GM12878 (cell line): Measurements from ENCODE around the gene NCKAP5L. TPM values are rescaled to one million over a fixed set of nuclear protein-coding genes. Genes with fewer than 3 reads are reported as not detected.

Experiments
- ATAC-seq: fragments of 200-7000 bp; cut with Tn5 transposase; 3 replicates; pipeline ENCODE4 v1.9.1; 2020; ENCODE audit warnings: mild to moderate bottlenecking, moderate library complexity
- BruUV-seq: library from RNA; stranded (reverse); fragments of 400-500 nt; replicated peaks from 2 replicates; lab custom pipeline; 2021; lab: Mats Ljungman, UMichigan
- CTCF ChIA-PET: fragments of 300-600 bp; sonication (Branson Sonifier 250); formaldehyde crosslinking; extraction: SDS; loops from one replicate; lab custom pipeline; 2021; ENCODE audit warnings: inconsistent platforms; lab: Yijun Ruan, JAX
- POLR2A ChIA-PET: fragments of 350-600 bp; formaldehyde crosslinking; extraction: SDS; loops from one replicate; lab custom pipeline; 2021; ENCODE audit warnings: inconsistent platforms; lab: Charles Lee
- RAD21 ChIA-PET: fragments of 300-600 bp; sonication (Branson Sonifier 250); formaldehyde crosslinking; loops from one replicate; lab custom pipeline; 2023; ENCODE audit warnings: antibody characterized with exemption; ENCODE audit not compliant: unreplicated experiment; lab: Charles Lee
- SMC1A ChIA-PET: fragments of 300-600 bp; sonication (Branson Sonifier 250); formaldehyde crosslinking; loops from one replicate; lab custom pipeline; 2023; ENCODE audit not compliant: unreplicated experiment, uncharacterized antibody; lab: Charles Lee
- DNase-seq: peaks from one replicate; pipeline ENCODE4 v3.0.0-alpha.2; 2011; ENCODE audit warnings: low read depth, low spot score
- FAIRE-seq: peaks from 3 replicates; lab custom pipeline; 2011; peaks lifted over from hg19 to GRCh38; lab: Jason Lieb, UNC
- H2AFZ ChIP-seq: 2 replicates; pipeline ENCODE4 v1.6.0; 2011; ENCODE audit warnings: low read depth, low read length, control low read depth; ENCODE audit not compliant: control insufficient read depth
- H3K27ac ChIP-seq: 2 replicates; pipeline ENCODE4 v1.5.1; 2011; ENCODE audit warnings: control low read depth; ENCODE audit not compliant: control insufficient read depth, insufficient read depth
- H3K27me3 ChIP-seq, 2 experiments: replicated peaks in 1 of 2; 2 replicates each; pipeline versions ENCODE4 v1.6.0 to v1.6.1; 2011; ENCODE audit warnings: low read length in 1 of 2; ENCODE audit not compliant: control insufficient read depth in 2 of 2, insufficient read depth in 2 of 2
- H3K36me3 ChIP-seq, 2 experiments: 2 replicates each; pipeline ENCODE4 v1.5.1; 2011; ENCODE audit warnings: low read length in 1 of 2; ENCODE audit not compliant: control insufficient read depth in 2 of 2, insufficient read depth in 2 of 2
- H3K4me1 ChIP-seq: 2 replicates; pipeline ENCODE4 v1.6.1; 2011; ENCODE audit warnings: mild to moderate bottlenecking, low read length, moderate library complexity, mixed read lengths; ENCODE audit not compliant: control insufficient read depth, insufficient read depth
- H3K4me2 ChIP-seq: 2 replicates; pipeline ENCODE4 v1.6.0; 2011; ENCODE audit warnings: control low read depth; ENCODE audit not compliant: control insufficient read depth, insufficient read depth
- H3K4me3 ChIP-seq: fragments of 200-600 bp; sonication (generic); 2 replicates; pipeline ENCODE4 v1.5.1; 2016
- H3K79me2 ChIP-seq: 2 replicates; pipeline ENCODE4 v1.6.0; 2011; ENCODE audit warnings: low read length; ENCODE audit not compliant: control insufficient read depth, insufficient read depth
- H3K9ac ChIP-seq: 2 replicates; pipeline ENCODE4 v1.8.0; 2011; ENCODE audit warnings: low read length, control low read depth, mixed read lengths; ENCODE audit not compliant: control insufficient read depth, insufficient read depth
- H3K9me3 ChIP-seq: replicated peaks from 3 replicates; pipeline ENCODE4 v1.5.1; 2011; ENCODE audit warnings: mild to moderate bottlenecking, low read length; ENCODE audit not compliant: control insufficient read depth, insufficient read depth
- H4K20me1 ChIP-seq: 2 replicates; pipeline ENCODE4 v1.6.0; 2011; ENCODE audit not compliant: control insufficient read depth, insufficient read depth
- ATF2 ChIP-seq: IDR thresholded peaks from 2 replicates; pipeline ENCODE4 v1.6.1; 2012; ENCODE audit warnings: low read length, inconsistent platforms
- BHLHE40 ChIP-seq, 2 experiments: fragments of 450-650 bp in 1 of 2; IDR thresholded peaks; 2 replicates each; pipeline ENCODE4 v1.6.1; 2011 to 2017; ENCODE audit warnings: low read depth in 2 of 2, borderline replicate concordance in 1 of 2, improper control_type of control experiment in 1 of 2, low read length in 1 of 2, mild to moderate bottlenecking in 1 of 2
- CEBPZ ChIP-seq: fragments of 150-350 bp; IDR thresholded peaks from 2 replicates; pipeline ENCODE4 v1.6.1; 2016; ENCODE audit warnings: low read depth, low read length
- HDAC6 ChIP-seq: fragments of 200-600 bp; sonication (generic); IDR thresholded peaks from one replicate; pipeline ENCODE4 v1.8.0; 2017; ENCODE audit warnings: antibody characterized with exemption; ENCODE audit not compliant: unreplicated experiment
- NFYB ChIP-seq: IDR thresholded peaks from 2 replicates; pipeline ENCODE4 v1.6.1; 2011; ENCODE audit warnings: low read depth, mild to moderate bottlenecking, low read length, improper control_type of control experiment, moderate library complexity; ENCODE audit not compliant: insufficient read depth
- POLR2AphosphoS5 ChIP-seq: IDR thresholded peaks from 2 replicates; pipeline ENCODE4 v1.6.1; 2011; ENCODE audit warnings: mild to moderate bottlenecking, low read length, inconsistent platforms
- REST ChIP-seq: IDR thresholded peaks from 2 replicates; pipeline ENCODE4 v1.6.1; 2012; ENCODE audit warnings: mild to moderate bottlenecking, low read depth, low read length
- SMC3 ChIP-seq: IDR thresholded peaks from 2 replicates; pipeline ENCODE4 v1.6.1; 2011; ENCODE audit warnings: low read length, improper control_type of control experiment, borderline replicate concordance
- TARDBP ChIP-seq: IDR thresholded peaks from 2 replicates; pipeline ENCODE4 v1.6.1; 2016; ENCODE audit warnings: borderline replicate concordance
- TCF12 ChIP-seq: IDR thresholded peaks from 2 replicates; pipeline ENCODE4 v1.6.1; 2011; ENCODE audit warnings: low read depth, mild to moderate bottlenecking, low read length
- ZNF622 ChIP-seq: fragments of 450-650 bp; IDR thresholded peaks from 2 replicates; pipeline ENCODE4 v1.6.1; 2017; ENCODE audit warnings: mild to moderate bottlenecking, inconsistent platforms
- WGBS: methylation state at CpG from one replicate; pipeline ENCODE4 v1.1.6; 2016; ENCODE audit warnings: low lambda C conversion rate; ENCODE audit not compliant: insufficient replicate concordance, insufficient coverage; ENCODE audit errors: missing lambda C conversion rate; 5-methylcytosine and 5-hydroxymethylcytosine counted together
- in situ Hi-C: fragments of 300-500 bp; cut with MboI; formaldehyde crosslinking; loops from 9 replicates; pipeline ENCODE4 v1.14.3; 2018; ENCODE audit warnings: mixed read lengths
- intact Hi-C: fragments of 100-400 bp; cut with micrococcal nuclease; formaldehyde crosslinking; loops from one replicate; pipeline ENCODE4 v1.14.2; 2022; ENCODE audit not compliant: unreplicated experiment
- polyA plus RNA-seq, 11 experiments: library from polyadenylated mRNA; depleted of rRNA in 4 of 11; unstranded in 6 of 11; stranded (reverse) in 5 of 11; fragments of >200 nt; fragmentation: Nextera tagmentation in 4 of 11; fragmentation: Illumina TruSeq in 1 of 11; extraction: Ambion mirVana in 4 of 11; extraction: Trizol in 1 of 11; gene quantifications; 1 replicate in 1 of 11; 2 replicates in 10 of 11; pipeline versions ENCODE4 v1.2.1 to v1.2.3, GENCODE V29; 2011 to 2016; ENCODE audit warnings: inconsistent platforms in 2 of 11, missing spikeins in 2 of 11, low read depth in 1 of 11
- total RNA-seq, 4 experiments: library from RNA; depleted of rRNA in 3 of 4; stranded (reverse); fragments of >200 nt in 3 of 4; fragmentation: Illumina TruSeq in 1 of 4; extraction: Trizol in 1 of 4; gene quantifications; 2 replicates each; pipeline versions ENCODE4 v1.2.1 to v1.2.3, GENCODE V29; 2013 to 2021

NCKAP5L gene
- total and polyA plus RNA-seq, 10 of the 15 experiments (the other 5 are each of a cell fraction or from before 2014, with no cell fraction given) = 0.03 to 15.8 (median 4.4) TPM

GRCh38 chr12:49866859-49867569 lies 38.8 kb upstream of the NCKAP5L start (continued):
- no peak for TF ChIP-seq REST
- TF ChIP-seq, all 136 proteins: peak for 7

GRCh38 chr12:49865782-49866135 lies 37.5 kb upstream of the NCKAP5L start:
- Histone ChIP-seq H3K4me2 (no peak overlapping the region), H4K20me1 (0 out of 2 replicates have a peak, but pooled peaks cover 2% of the 10 kb centered on the region), H2AFZ (no peak overlapping the region), H3K9ac (no peak overlapping the region), H3K79me2 (no peaks in the 10 kb centered on the region), H3K36me3 (no peaks in the 10 kb centered on the region), H3K27ac (no peak overlapping the region), H3K27me3 (no peaks in the 10 kb centered on the region; a peak in 2 of 4 replicates), H3K4me3 (no peak overlapping the region), H3K4me1 (no peaks in the 10 kb centered on the region), H3K9me3 (no peaks in the 10 kb centered on the region)
- in situ Hi-C loops = no loop called here
- WGBS = 57% methylated on average over 8 of the region's 8 CpGs
- no TSS peak for BruUV-seq
- ChIA-PET RAD21 (no interaction called here), SMC1A (interaction anchor here (0.9 to 1.4 kb wide), 2 partner anchors 190 to 205 kb away, joined by 4 to 5 read pairs; no protein-coding TSS in a partner anchor), CTCF (interaction anchor here (0.7 to 3.7 kb wide), 8 partner anchors 11 to 173 kb away, joined by 3 to 21 read pairs (median 7); no protein-coding TSS in a partner anchor), POLR2A (no interaction called here)
- DNase-seq (no peak), ATAC-seq (no peak), FAIRE-seq (no peak)
- intact Hi-C loops = loop anchor here (5.0 to 10.0 kb wide), 2 partner anchors 189 to 207 kb away; partner anchors contain the start of gene ASIC1
- no peak for TF ChIP-seq BHLHE40 (IDR thresholded peaks at IDR 0.05; ENCODE audit: borderline replicate concordance in 1 of 2, low read depth in 2 of 2, low read length in 1 of 2)
- TF ChIP-seq NFYB = no peak
- no peak for TF ChIP-seq ATF2
- no peak for TF ChIP-seq SMC3
- TF ChIP-seq ZNF622 = no peak
- no peak for TF ChIP-seq POLR2AphosphoS5
- no peak for TF ChIP-seq TCF12
- no peak for TF ChIP-seq CEBPZ
- no peak for TF ChIP-seq HDAC6
- TF ChIP-seq TARDBP = no peak
